ENCODE data around the gene ARHGAP32.

- TF ChIP-seq, protein P1, sequence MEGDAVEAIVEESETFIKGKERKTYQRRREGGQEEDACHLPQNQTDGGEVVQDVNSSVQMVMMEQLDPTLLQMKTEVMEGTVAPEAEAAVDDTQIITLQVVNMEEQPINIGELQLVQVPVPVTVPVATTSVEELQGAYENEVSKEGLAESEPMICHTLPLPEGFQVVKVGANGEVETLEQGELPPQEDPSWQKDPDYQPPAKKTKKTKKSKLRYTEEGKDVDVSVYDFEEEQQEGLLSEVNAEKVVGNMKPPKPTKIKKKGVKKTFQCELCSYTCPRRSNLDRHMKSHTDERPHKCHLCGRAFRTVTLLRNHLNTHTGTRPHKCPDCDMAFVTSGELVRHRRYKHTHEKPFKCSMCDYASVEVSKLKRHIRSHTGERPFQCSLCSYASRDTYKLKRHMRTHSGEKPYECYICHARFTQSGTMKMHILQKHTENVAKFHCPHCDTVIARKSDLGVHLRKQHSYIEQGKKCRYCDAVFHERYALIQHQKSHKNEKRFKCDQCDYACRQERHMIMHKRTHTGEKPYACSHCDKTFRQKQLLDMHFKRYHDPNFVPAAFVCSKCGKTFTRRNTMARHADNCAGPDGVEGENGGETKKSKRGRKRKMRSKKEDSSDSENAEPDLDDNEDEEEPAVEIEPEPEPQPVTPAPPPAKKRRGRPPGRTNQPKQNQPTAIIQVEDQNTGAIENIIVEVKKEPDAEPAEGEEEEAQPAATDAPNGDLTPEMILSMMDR (conservative IDR thresholded peaks at IDR 0.05 in 1 of 2, IDR thresholded peaks at IDR 0.05 in 1 of 2; ENCODE audit: low read depth in 1 of 2, low read length in 2 of 2): no peak
- no peak for TF ChIP-seq EZH2 (IDR thresholded peaks at IDR 0.05; ENCODE audit: low read length, missing control alignments)
Measured at GRCh38 chr11:128964463-128964930, 227.6 kb downstream of the ARHGAP32 start.

All from fibroblast of lung (primary cell).